ENCODE results near the gene RNASE12. TPM values are rescaled to one million over a fixed set of nuclear protein-coding genes. Genes with fewer than 3 reads are reported as not detected.
A peak's percentile ranks its signal among the peaks of the same experiment; 100 is the strongest.

Gene RNASE12
- total and polyA plus RNA-seq, 9 of the 15 experiments (the other 6 are each of a cell fraction or from before 2014, with no cell fraction given) = 0.24 TPM; not detected in 8

DNA sequence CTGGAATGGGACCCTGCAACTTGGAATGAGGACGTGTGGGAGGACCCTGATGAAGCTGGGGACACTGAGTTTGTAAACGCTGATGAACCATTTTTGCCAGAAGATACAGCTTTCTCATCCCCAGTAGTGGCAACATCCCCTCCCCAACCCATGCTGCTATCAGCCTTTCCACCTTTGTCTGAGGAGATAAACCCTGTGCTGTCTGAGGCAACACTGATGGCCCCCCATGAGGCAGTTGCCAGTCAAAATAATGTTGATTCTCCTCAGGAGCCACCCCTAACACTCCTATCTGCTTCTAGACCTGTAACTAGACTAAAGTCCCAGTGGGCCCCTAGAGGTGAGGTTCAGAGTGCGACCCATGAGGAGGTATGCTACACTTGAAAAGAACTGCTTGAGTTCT lies 22.8 kb downstream of the RNASE12 start (continued):
- TF ChIP-seq, protein P1, sequence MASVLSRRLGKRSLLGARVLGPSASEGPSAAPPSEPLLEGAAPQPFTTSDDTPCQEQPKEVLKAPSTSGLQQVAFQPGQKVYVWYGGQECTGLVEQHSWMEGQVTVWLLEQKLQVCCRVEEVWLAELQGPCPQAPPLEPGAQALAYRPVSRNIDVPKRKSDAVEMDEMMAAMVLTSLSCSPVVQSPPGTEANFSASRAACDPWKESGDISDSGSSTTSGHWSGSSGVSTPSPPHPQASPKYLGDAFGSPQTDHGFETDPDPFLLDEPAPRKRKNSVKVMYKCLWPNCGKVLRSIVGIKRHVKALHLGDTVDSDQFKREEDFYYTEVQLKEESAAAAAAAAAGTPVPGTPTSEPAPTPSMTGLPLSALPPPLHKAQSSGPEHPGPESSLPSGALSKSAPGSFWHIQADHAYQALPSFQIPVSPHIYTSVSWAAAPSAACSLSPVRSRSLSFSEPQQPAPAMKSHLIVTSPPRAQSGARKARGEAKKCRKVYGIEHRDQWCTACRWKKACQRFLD (CRISPR knock-in tag; IDR thresholded peaks at IDR 0.05) = no peak
- no peak for TF ChIP-seq SLC30A9 (CRISPR knock-in tag; IDR thresholded peaks at IDR 0.05)
- TF ChIP-seq SOX6 (IDR thresholded peaks at IDR 0.05) = 0 out of 2 replicates have a peak, but pooled peaks have one; percentile 21
- no peak for TF ChIP-seq ZC3H11A (IDR thresholded peaks at IDR 0.05; ENCODE audit: low read depth, low read length)
- TF ChIP-seq, protein P2, sequence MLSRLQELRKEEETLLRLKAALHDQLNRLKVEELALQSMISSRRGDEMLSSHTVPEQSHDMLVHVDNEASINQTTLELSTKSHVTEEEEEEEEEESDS (CRISPR knock-in tag; IDR thresholded peaks at IDR 0.05) = no peak
- TF ChIP-seq TAF9B (IDR thresholded peaks at IDR 0.05; ENCODE audit: partially characterized antibody) = no peak
- TF ChIP-seq SMARCA4 (IDR thresholded peaks at IDR 0.05) = peak; percentile 67
- no peak for TF ChIP-seq SIRT6 (IDR thresholded peaks at IDR 0.05; ENCODE audit: low read depth, low read length)
- no peak for TF ChIP-seq NRF1 (conservative IDR thresholded peaks at IDR 0.05 in 1 of 2, IDR thresholded peaks at IDR 0.05 in 1 of 2)
- TF ChIP-seq ZNF316 (IDR thresholded peaks at IDR 0.05) = peak; percentile 61
- no peak for TF ChIP-seq GATA2 (CRISPR knock-in tag; IDR thresholded peaks at IDR 0.05)
- TF ChIP-seq, protein P3, sequence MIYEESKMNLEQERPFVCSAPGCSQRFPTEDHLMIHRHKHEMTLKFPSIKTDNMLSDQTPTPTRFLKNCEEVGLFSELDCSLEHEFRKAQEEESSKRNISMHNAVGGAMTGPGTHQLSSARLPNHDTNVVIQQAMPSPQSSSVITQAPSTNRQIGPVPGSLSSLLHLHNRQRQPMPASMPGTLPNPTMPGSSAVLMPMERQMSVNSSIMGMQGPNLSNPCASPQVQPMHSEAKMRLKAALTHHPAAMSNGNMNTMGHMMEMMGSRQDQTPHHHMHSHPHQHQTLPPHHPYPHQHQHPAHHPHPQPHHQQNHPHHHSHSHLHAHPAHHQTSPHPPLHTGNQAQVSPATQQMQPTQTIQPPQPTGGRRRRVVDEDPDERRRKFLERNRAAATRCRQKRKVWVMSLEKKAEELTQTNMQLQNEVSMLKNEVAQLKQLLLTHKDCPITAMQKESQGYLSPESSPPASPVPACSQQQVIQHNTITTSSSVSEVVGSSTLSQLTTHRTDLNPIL (CRISPR knock-in tag; IDR thresholded peaks at IDR 0.05) = no peak
- peak in 1 of 2 experiments; percentile 52; a peak in 1 of 4 replicates for TF ChIP-seq TBL1XR1 (IDR thresholded peaks at IDR 0.05; ENCODE audit: low read length in 2 of 2)
- no peak for TF ChIP-seq CHD1 (IDR thresholded peaks at IDR 0.05; ENCODE audit: low read length)
- TF ChIP-seq, protein P4, sequence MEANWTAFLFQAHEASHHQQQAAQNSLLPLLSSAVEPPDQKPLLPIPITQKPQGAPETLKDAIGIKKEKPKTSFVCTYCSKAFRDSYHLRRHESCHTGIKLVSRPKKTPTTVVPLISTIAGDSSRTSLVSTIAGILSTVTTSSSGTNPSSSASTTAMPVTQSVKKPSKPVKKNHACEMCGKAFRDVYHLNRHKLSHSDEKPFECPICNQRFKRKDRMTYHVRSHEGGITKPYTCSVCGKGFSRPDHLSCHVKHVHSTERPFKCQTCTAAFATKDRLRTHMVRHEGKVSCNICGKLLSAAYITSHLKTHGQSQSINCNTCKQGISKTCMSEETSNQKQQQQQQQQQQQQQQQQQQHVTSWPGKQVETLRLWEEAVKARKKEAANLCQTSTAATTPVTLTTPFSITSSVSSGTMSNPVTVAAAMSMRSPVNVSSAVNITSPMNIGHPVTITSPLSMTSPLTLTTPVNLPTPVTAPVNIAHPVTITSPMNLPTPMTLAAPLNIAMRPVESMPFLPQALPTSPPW (CRISPR knock-in tag; IDR thresholded peaks at IDR 0.05) = peak; percentile 43; the same call in 1 of the 2 replicates
- no peak for TF ChIP-seq KAT8 (IDR thresholded peaks at IDR 0.05; ENCODE audit: low read depth)
- no peak for TF ChIP-seq CBX2 (IDR thresholded peaks at IDR 0.05; ENCODE audit: insufficient read depth, low read length, poor library complexity, severe bottlenecking)
- TF ChIP-seq BHLHE40 (IDR thresholded peaks at IDR 0.05; ENCODE audit: low read length) = no peak
- TF ChIP-seq E2F3 (CRISPR knock-in tag; IDR thresholded peaks at IDR 0.05) = no peak
- TF ChIP-seq TEAD1 (CRISPR knock-in tag; IDR thresholded peaks at IDR 0.05) = no peak
- no peak for TF ChIP-seq ZKSCAN1 (IDR thresholded peaks at IDR 0.05; ENCODE audit: low read depth, low read length)
- no peak for TF ChIP-seq FIP1L1 (IDR thresholded peaks at IDR 0.05; ENCODE audit: low read depth, low read length, poor library complexity, severe bottlenecking)
- no peak for TF ChIP-seq ZNF384 (IDR thresholded peaks at IDR 0.05; ENCODE audit: low read depth, low read length)
- no peak for TF ChIP-seq ZBTB7A (IDR thresholded peaks at IDR 0.05; ENCODE audit: borderline replicate concordance, control insufficient read depth, low read depth, low read length)
- TF ChIP-seq SIX5 (IDR thresholded peaks at IDR 0.05; ENCODE audit: borderline replicate concordance in 1 of 2, insufficient read depth in 1 of 2, low read depth in 1 of 2, low read length in 2 of 2) = no peak

Data from K562 (cell line).